ENCODE data around the gene PFN3.

PFN3 gene

DNA sequence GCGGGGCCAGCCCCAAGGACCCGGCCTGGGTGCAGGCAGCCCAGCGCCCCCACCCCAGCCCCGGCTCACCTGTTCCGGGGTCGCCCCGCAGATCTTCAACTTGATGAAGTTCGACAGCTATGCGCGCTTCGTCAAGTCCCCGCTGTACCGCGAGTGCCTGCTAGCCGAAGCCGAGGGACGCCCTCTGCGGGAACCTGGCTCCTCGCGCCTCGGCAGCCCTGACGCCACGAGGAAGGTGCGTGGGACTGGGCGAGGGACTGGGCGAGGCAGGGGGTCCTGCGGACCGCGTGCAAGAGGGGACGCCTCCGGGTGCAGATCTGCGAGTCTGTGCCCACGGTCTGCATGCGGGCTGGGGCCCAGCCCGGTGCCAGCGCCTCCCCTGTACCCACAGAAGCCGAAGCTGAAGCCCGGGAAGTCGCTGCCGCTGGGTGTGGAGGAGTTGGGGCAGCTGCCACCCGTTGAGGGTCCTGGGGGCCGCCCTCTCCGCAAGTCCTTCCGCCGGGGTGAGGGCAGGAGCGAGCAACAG lies 33.1 kb downstream of the PFN3 start:
- TF ChIP-seq TEAD4 (IDR thresholded peaks at IDR 0.05), result no peak
- peak; percentile 51; the same call in 1 of the 2 replicates for TF ChIP-seq ZBTB7A (IDR thresholded peaks at IDR 0.05; ENCODE audit: low read depth)
- no peak for TF ChIP-seq EGR1 (IDR thresholded peaks at IDR 0.05)
- TF ChIP-seq TCF12 (IDR thresholded peaks at IDR 0.05; ENCODE audit: low read depth), result no peak
- TF ChIP-seq, protein P1, sequence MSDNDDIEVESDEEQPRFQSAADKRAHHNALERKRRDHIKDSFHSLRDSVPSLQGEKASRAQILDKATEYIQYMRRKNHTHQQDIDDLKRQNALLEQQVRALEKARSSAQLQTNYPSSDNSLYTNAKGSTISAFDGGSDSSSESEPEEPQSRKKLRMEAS (IDR thresholded peaks at IDR 0.05), result peak; percentile 100
- TF ChIP-seq, protein P2, sequence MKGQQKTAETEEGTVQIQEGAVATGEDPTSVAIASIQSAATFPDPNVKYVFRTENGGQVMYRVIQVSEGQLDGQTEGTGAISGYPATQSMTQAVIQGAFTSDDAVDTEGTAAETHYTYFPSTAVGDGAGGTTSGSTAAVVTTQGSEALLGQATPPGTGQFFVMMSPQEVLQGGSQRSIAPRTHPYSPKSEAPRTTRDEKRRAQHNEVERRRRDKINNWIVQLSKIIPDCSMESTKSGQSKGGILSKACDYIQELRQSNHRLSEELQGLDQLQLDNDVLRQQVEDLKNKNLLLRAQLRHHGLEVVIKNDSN (IDR thresholded peaks at IDR 0.05), result no peak

- TF ChIP-seq EP300 (IDR thresholded peaks at IDR 0.05; ENCODE audit: borderline replicate concordance), result no peak
- TF ChIP-seq CREB1 (IDR thresholded peaks at IDR 0.05; ENCODE audit: low read depth), result no peak
- 0 out of 2 replicates have a peak, but pooled peaks have one; percentile 9 for TF ChIP-seq NFIC (IDR thresholded peaks at IDR 0.05)
- TF ChIP-seq, protein P2 (IDR thresholded peaks at IDR 0.05), result no peak
- TF ChIP-seq, protein P3, sequence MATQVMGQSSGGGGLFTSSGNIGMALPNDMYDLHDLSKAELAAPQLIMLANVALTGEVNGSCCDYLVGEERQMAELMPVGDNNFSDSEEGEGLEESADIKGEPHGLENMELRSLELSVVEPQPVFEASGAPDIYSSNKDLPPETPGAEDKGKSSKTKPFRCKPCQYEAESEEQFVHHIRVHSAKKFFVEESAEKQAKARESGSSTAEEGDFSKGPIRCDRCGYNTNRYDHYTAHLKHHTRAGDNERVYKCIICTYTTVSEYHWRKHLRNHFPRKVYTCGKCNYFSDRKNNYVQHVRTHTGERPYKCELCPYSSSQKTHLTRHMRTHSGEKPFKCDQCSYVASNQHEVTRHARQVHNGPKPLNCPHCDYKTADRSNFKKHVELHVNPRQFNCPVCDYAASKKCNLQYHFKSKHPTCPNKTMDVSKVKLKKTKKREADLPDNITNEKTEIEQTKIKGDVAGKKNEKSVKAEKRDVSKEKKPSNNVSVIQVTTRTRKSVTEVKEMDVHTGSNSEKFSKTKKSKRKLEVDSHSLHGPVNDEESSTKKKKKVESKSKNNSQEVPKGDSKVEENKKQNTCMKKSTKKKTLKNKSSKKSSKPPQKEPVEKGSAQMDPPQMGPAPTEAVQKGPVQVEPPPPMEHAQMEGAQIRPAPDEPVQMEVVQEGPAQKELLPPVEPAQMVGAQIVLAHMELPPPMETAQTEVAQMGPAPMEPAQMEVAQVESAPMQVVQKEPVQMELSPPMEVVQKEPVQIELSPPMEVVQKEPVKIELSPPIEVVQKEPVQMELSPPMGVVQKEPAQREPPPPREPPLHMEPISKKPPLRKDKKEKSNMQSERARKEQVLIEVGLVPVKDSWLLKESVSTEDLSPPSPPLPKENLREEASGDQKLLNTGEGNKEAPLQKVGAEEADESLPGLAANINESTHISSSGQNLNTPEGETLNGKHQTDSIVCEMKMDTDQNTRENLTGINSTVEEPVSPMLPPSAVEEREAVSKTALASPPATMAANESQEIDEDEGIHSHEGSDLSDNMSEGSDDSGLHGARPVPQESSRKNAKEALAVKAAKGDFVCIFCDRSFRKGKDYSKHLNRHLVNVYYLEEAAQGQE (IDR thresholded peaks at IDR 0.05; ENCODE audit: low read depth), result no peak
- TF ChIP-seq TEAD4 (IDR thresholded peaks at IDR 0.05), result no peak
- 0 out of 2 replicates have a peak, but pooled peaks have one; percentile 14 for TF ChIP-seq YY1 (IDR thresholded peaks at IDR 0.05; ENCODE audit: low read depth)
- TF ChIP-seq EGR1 (IDR thresholded peaks at IDR 0.05), result no peak
- TF ChIP-seq, protein P1 (IDR thresholded peaks at IDR 0.05), result peak; percentile 18; the same call in 1 of the 2 replicates
- TF ChIP-seq CEBPB (IDR thresholded peaks at IDR 0.05), result no peak
- TF ChIP-seq FOXM1 (IDR thresholded peaks at IDR 0.05; ENCODE audit: borderline replicate concordance, low read depth), result no peak
- peak; percentile 14 for TF ChIP-seq TCF12 (IDR thresholded peaks at IDR 0.05; ENCODE audit: low read depth)
- peak; percentile 47; the same call in 1 of the 2 replicates for TF ChIP-seq TAF1 (IDR thresholded peaks at IDR 0.05; ENCODE audit: low read depth)
- TF ChIP-seq ZBTB7A (IDR thresholded peaks at IDR 0.05; ENCODE audit: low read depth), result peak; percentile 73
- TF ChIP-seq RAD21 (IDR thresholded peaks at IDR 0.05; ENCODE audit: low read depth), result no peak
Measured at GRCh38 chr5:177366528-177367322, 33.7 kb downstream of the PFN3 start.

GRCh38 chr5:177365845-177366527 lies 34.5 kb downstream of the PFN3 start:
- TF ChIP-seq FOXM1 (IDR thresholded peaks at IDR 0.05; ENCODE audit: borderline replicate concordance, low read depth), result no peak
- no peak for TF ChIP-seq RAD21 (IDR thresholded peaks at IDR 0.05; ENCODE audit: low read depth)
- no peak for TF ChIP-seq TAF1 (IDR thresholded peaks at IDR 0.05; ENCODE audit: low read depth)
- no peak for TF ChIP-seq YY1 (IDR thresholded peaks at IDR 0.05; ENCODE audit: low read depth)
- TF ChIP-seq CEBPB (IDR thresholded peaks at IDR 0.05), result no peak
- TF ChIP-seq, protein P3 (IDR thresholded peaks at IDR 0.05; ENCODE audit: low read depth), result no peak
- no peak for TF ChIP-seq EGR1 (IDR thresholded peaks at IDR 0.05)

DNA sequence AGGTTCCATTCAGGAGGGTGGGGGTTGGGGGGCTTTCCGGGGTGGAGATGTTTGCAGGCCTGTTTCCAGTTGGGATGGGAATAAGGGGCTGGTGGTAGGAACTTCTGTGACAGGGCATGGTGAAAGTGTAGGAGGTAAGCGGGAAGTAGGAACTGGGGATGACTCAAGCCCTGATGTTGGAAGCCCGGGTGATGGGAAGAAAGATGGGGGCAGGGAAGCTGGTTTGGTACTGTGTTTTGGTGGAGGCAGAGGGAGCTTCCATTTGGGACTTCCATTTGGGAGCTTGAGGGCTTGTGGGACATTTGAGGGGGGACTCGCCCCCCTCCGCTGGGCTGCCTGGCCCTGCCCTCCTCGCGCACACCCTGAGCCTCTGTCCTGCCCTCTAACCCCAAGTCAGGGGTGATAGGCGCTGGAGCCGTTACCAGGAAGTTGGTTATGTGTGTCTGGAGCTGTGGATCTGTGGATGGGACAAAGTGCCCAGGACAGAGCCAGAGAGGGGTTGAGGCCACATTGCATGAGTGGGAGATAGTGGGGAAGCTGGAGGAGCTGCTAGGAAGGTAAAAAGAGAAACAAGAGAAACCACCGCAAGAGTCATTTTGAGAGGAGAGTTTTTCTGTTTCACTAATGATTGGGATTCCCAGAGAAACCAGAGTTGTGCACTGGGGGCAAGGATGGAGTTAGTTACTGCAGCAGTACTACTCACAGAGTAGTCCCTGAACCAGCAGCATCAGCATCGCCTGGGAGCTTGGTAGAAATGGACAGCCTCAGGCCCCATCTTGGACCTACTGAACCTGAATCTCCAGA lies 36.1 kb downstream of the PFN3 start:
- TF ChIP-seq, protein P3 (IDR thresholded peaks at IDR 0.05; ENCODE audit: low read depth), result no peak
